ENCODE data around the gene CAPN7. TPM values are rescaled to one million over a fixed set of nuclear protein-coding genes. Genes with fewer than 3 reads are reported as not detected.

CAPN7 gene
- total and polyA plus RNA-seq, 10 donors, result 10.8 to 72.3 (median 48.8) TPM

- TF ChIP-seq POLR2AphosphoS5 (IDR thresholded peaks at IDR 0.05), result peak in 1 of 3 donors; percentile 34
- TF ChIP-seq POLR2A (IDR thresholded peaks at IDR 0.05), result no peak
- 93 to 96% (median 94%) methylated on average over 9 of the region's 9 CpGs for WGBS, 5 donors
- Histone ChIP-seq H3K9me3 (no peaks in the 10 kb centered on the region), H3K27ac (no peak overlapping the region), H3K36me3 (peaks cover 5 to 73% (median 43%) of the 10 kb centered on the region in 6 donors), H3K4me3 (no peak overlapping the region), H3K4me1 (peaks cover 5 to 43% (median 14%) of the 10 kb centered on the region in 6 donors), H3K27me3 (replicated peaks in 1 of 7) (no peaks in the 10 kb centered on the region)
- no peak for DNase-seq
- intact Hi-C loops (cut with DNase I; ENCODE audit: low total_unique reads), result no loop called here
These were observed 56.0 kb downstream of the CAPN7 start for GRCh38 chr3:15262021-15262420.

DNA sequence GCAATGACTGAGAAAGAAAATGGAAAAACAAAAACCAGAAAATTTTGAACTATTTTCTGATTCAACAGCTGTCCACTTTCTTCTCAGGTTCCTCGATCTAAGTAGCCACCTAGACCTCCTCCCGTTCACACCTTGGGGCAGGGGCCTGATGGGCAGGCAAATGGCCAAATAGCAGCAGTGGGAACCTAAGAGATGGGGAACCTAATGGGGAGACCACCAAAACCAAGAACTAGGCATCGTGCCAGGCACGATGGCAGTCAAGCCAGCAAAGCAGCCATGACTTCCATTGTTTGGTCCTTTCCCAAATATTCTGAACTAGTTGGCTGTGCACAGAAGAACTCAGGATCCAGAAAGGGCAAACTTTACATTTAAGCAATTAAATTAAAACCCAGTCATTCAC is 57.1 kb downstream of the CAPN7 start:
- TF ChIP-seq POLR2A (IDR thresholded peaks at IDR 0.05) (no peak), POLR2AphosphoS5 (IDR thresholded peaks at IDR 0.05) (peak in 1 of 3 donors; percentile 38)
- 74 to 88% (median 85%) methylated on average over 4 of the region's 4 CpGs for WGBS, 5 donors
- Histone ChIP-seq H3K4me1 (peaks cover 10 to 54% (median 22%) of the 10 kb centered on the region in 6 donors), H3K36me3 (peaks cover 3 to 68% (median 33%) of the 10 kb centered on the region in 6 donors), H3K4me3 (no peak overlapping the region), H3K27me3 (replicated peaks in 1 of 7) (no peaks in the 10 kb centered on the region), H3K27ac (no peak overlapping the region), H3K9me3 (no peaks in the 10 kb centered on the region)
- intact Hi-C loops (cut with DNase I; ENCODE audit: low total_unique reads), result no loop called here
- no peak for DNase-seq

GRCh38 chr3:15263926-15264325 is 57.9 kb downstream of the CAPN7 start:
- H3K4me1 ChIP-seq, result peaks cover 17 to 62% (median 30%) of the 10 kb centered on the region in 6 donors
- 76 to 96% (median 93%) methylated on average over 2 of the region's 2 CpGs for WGBS, 5 donors
- no peak overlapping the region for H3K4me3 ChIP-seq
- no peak overlapping the region for H3K27ac ChIP-seq
- H3K27me3 ChIP-seq (replicated peaks in 1 of 7), result no peaks in the 10 kb centered on the region
- TF ChIP-seq POLR2A (IDR thresholded peaks at IDR 0.05) (no peak), POLR2AphosphoS5 (IDR thresholded peaks at IDR 0.05) (no peak)
- TF ChIP-seq, protein P1, sequence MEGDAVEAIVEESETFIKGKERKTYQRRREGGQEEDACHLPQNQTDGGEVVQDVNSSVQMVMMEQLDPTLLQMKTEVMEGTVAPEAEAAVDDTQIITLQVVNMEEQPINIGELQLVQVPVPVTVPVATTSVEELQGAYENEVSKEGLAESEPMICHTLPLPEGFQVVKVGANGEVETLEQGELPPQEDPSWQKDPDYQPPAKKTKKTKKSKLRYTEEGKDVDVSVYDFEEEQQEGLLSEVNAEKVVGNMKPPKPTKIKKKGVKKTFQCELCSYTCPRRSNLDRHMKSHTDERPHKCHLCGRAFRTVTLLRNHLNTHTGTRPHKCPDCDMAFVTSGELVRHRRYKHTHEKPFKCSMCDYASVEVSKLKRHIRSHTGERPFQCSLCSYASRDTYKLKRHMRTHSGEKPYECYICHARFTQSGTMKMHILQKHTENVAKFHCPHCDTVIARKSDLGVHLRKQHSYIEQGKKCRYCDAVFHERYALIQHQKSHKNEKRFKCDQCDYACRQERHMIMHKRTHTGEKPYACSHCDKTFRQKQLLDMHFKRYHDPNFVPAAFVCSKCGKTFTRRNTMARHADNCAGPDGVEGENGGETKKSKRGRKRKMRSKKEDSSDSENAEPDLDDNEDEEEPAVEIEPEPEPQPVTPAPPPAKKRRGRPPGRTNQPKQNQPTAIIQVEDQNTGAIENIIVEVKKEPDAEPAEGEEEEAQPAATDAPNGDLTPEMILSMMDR (IDR thresholded peaks at IDR 0.05 in 8 of 11, conservative IDR thresholded peaks at IDR 0.05 in 3 of 11), result no peak
- H3K9me3 ChIP-seq, result no peaks in the 10 kb centered on the region
- no peak for DNase-seq
- intact Hi-C loops (cut with DNase I; ENCODE audit: low total_unique reads), result no loop called here
- H3K36me3 ChIP-seq, result peaks cover 3 to 68% (median 25%) of the 10 kb centered on the region in 6 donors

GRCh38 chr3:15264486-15264885 is 58.4 kb downstream of the CAPN7 start:
- WGBS, 5 donors, result 69 to 83% (median 78%) methylated on average over 2 of the region's 2 CpGs
- H3K27ac ChIP-seq, result peak overlapping the region in 1 of 8 donors; percentile 8
- H3K4me1 ChIP-seq, result peaks cover 23 to 68% (median 35%) of the 10 kb centered on the region in 6 donors
- H3K9me3 ChIP-seq, result no peaks in the 10 kb centered on the region
- no peak for DNase-seq
- H3K4me3 ChIP-seq, result no peak overlapping the region
- intact Hi-C loops (cut with DNase I; ENCODE audit: low total_unique reads), result no loop called here
- peaks cover 3 to 68% (median 20%) of the 10 kb centered on the region in 6 donors for H3K36me3 ChIP-seq
- TF ChIP-seq POLR2A (IDR thresholded peaks at IDR 0.05) (no peak), POLR2AphosphoS5 (IDR thresholded peaks at IDR 0.05) (no peak)
- TF ChIP-seq, protein P1 (IDR thresholded peaks at IDR 0.05 in 8 of 11, conservative IDR thresholded peaks at IDR 0.05 in 3 of 11), result no peak
- H3K27me3 ChIP-seq (replicated peaks in 1 of 7), result no peaks in the 10 kb centered on the region

GRCh38 chr3:15265655-15266509 is 59.8 kb downstream of the CAPN7 start:
- peaks cover 0 to 56% (median 8%) of the 10 kb centered on the region in 6 donors for H3K36me3 ChIP-seq
- 87 to 90% (median 89%) methylated on average over 17 to 19 of the region's 19 CpGs for WGBS, 5 donors
- H3K4me3 ChIP-seq, result no peak overlapping the region
- no peaks in the 10 kb centered on the region for H3K9me3 ChIP-seq
- DNase-seq, result no peak
- no peak overlapping the region for H3K27ac ChIP-seq
- H3K27me3 ChIP-seq (replicated peaks in 1 of 7), result no peaks in the 10 kb centered on the region
- intact Hi-C loops (cut with DNase I; ENCODE audit: low total_unique reads), result no loop called here
- peaks cover 36 to 82% (median 49%) of the 10 kb centered on the region in 6 donors for H3K4me1 ChIP-seq
- TF ChIP-seq POLR2AphosphoS5 (IDR thresholded peaks at IDR 0.05) (no peak), POLR2A (IDR thresholded peaks at IDR 0.05) (no peak)
- TF ChIP-seq, protein P1 (IDR thresholded peaks at IDR 0.05 in 8 of 11, conservative IDR thresholded peaks at IDR 0.05 in 3 of 11), result no peak
